Activated naive CD8-positive, alpha-beta T cell treated with anti-CD3 and anti-CD28 coated beads, Interleukin-2, amount 10 ng/mL, durations not matched to agents 7 days and 5 days (primary cell): ENCODE data around the gene RHOG. TPM values are rescaled to one million over a fixed set of nuclear protein-coding genes. Genes with fewer than 3 reads are reported as not detected.
"Not testable (repeated sequence)": the region's sequence is repeated elsewhere in the genome, so short reads cannot be mapped to it uniquely, and the experiment has no call there.

ENCODE experiments used
- ATAC-seq: fragments of 150-1000 bp; cut with Tn5 transposase; one replicate; pipeline ENCODE4 v1.10.0; 2021; ENCODE audit warnings: low read depth, moderate library complexity
- POLR2A ChIA-PET: fragments of 350-600 bp; sonication (Branson Sonifier 250); formaldehyde crosslinking; loops from one replicate; lab custom pipeline; 2021; ENCODE audit warnings: antibody characterized with exemption; lab: Charles Lee
- DNase-seq: peaks from one replicate; pipeline ENCODE4 v3.0.0; 2021
- H3K27ac Mint-ChIP-seq: one replicate; pipeline ENCODE4 v1.8.0; 2022; ENCODE audit warnings: mild to moderate bottlenecking, mixed read lengths
- H3K27me3 Mint-ChIP-seq: one replicate; pipeline ENCODE4 v1.8.0; 2022; ENCODE audit warnings: mild to moderate bottlenecking, moderate library complexity, mixed read lengths
- H3K36me3 Mint-ChIP-seq: one replicate; pipeline ENCODE4 v1.8.0; 2021; ENCODE audit warnings: mild to moderate bottlenecking, mixed read lengths
- H3K4me1 Mint-ChIP-seq: one replicate; pipeline ENCODE4 v1.8.0; 2021; ENCODE audit warnings: mixed read lengths
- H3K4me3 Mint-ChIP-seq: one replicate; pipeline ENCODE4 v1.8.0; 2022; ENCODE audit warnings: mild to moderate bottlenecking, moderate library complexity, mixed read lengths
- H3K9me3 Mint-ChIP-seq: one replicate; pipeline ENCODE4 v1.8.0; 2021; ENCODE audit warnings: mixed read lengths
- total RNA-seq, 2 experiments: library from RNA; stranded (reverse); gene quantifications; one replicate each; pipeline ENCODE4 v1.2.3, GENCODE V29; 2021

The RHOG gene
- total RNA-seq, 2 experiments from 2014 or later, result 154 to 159 TPM

- Mint-ChIP-seq H3K27ac (peak overlapping the region; percentile 94), H3K27me3 (no peaks in the 10 kb centered on the region), H3K9me3 (no peaks in the 10 kb centered on the region), H3K36me3 (peaks cover 20% of the 10 kb centered on the region), H3K4me1 (peaks cover 37% of the 10 kb centered on the region), H3K4me3 (peak overlapping the region; percentile 93)
- POLR2A ChIA-PET, result interaction anchor here (1.2 to 3.3 kb wide), 3 partner anchors 11 to 59 kb away, joined by 3 to 15 read pairs (median 11); partner anchors contain the start of gene STIM1
- DNase-seq (no peak), ATAC-seq (no peak)
These were observed 44.8 kb downstream of the RHOG start for GRCh38 chr11:3796002-3796311.

DNA sequence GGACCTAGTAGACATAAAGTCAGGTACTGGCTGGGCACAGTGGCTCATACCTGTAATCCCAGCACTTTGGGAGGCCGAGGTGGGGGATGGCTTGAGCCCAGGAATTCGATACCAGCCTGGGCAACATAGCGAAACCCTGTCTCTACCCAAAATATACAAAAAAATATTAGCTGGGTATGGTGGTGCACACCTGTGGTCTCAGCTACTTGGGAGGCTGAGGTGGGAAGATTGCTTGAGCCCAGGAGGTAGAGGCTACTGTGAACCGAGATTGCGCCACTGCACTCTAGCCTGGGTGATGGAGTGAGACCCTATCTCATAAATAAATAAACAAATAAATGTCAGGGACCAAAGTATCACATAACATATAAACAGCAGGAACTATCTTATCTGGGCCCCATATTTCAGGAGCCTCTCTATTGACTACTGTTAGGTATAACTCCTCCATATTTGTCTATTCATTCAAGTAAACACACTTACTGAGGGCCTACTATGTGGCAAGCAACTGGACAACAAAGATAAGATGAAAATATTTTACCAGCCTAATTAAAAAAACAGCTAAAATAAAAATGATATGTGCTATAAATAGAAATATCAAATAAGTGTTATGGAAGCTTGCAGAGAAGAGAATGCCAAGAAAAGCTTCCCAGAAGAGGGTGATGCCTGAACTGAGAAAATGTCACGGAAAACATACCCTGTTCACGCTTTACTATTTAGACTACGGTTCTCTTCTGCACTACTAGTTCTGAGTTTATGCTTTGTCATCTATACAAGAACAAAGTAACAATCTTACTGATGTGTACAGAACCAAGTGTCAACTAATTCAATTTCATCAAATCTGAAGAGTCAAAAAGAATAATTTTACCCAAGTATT lies 45.4 kb downstream of the RHOG start:
- ATAC-seq (no peak), DNase-seq (no peak)
- Mint-ChIP-seq H3K9me3 (no peaks in the 10 kb centered on the region), H3K27ac (peak overlapping the region; percentile 94), H3K36me3 (peaks cover 21% of the 10 kb centered on the region), H3K4me3 (peak overlapping the region; percentile 93), H3K4me1 (peaks cover 42% of the 10 kb centered on the region), H3K27me3 (no peaks in the 10 kb centered on the region)
- POLR2A ChIA-PET, result interaction anchor here (1.2 to 3.0 kb wide), 2 partner anchors 10 to 45 kb away, joined by 3 to 15 read pairs; no protein-coding TSS in a partner anchor

- H3K4me3 Mint-ChIP-seq, H3K9me3 Mint-ChIP-seq, DNase-seq, H3K27ac Mint-ChIP-seq, ATAC-seq, H3K27me3 Mint-ChIP-seq: not testable (repeated sequence)
- Mint-ChIP-seq H3K4me1 (peaks cover 45% of the 10 kb centered on the region), H3K36me3 (peaks cover 22% of the 10 kb centered on the region)
- POLR2A ChIA-PET, result interaction anchor here (3.0 kb wide), 1 partner anchor 9 kb away, joined by 15 read pairs; no protein-coding TSS in a partner anchor
These were observed 46.4 kb downstream of the RHOG start for GRCh38 chr11:3794387-3794786.

GRCh38 chr11:3786781-3787428 lies 53.9 kb downstream of the RHOG start:
- no peak for DNase-seq
- Mint-ChIP-seq H3K36me3 (peaks cover 18% of the 10 kb centered on the region), H3K27me3 (no peaks in the 10 kb centered on the region), H3K27ac (peak overlapping the region; percentile 44), H3K9me3 (no peaks in the 10 kb centered on the region), H3K4me1 (peaks cover 52% of the 10 kb centered on the region), H3K4me3 (peak overlapping the region; percentile 20)
- no peak for ATAC-seq
- POLR2A ChIA-PET, result no interaction called here

DNA sequence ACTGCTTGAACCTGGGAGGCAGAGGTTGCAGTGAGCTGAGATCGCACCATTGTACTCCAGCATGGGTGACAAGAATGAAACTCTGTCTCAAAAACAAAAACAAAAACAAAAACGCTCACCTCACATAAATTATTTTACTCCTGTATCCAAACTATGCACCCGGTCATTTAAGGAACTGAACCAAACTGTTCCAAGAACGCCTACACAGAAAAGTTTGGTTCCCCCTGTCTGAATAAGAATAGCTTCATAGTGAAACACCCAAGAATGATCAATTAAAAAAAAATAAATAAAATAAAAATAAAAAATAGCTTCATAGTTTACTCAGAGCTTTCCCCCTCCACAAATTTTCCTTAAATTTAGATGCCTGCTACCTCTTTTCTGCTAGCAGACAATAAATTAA lies 57.1 kb downstream of the RHOG start:
- Mint-ChIP-seq H3K4me1 (peaks cover 47% of the 10 kb centered on the region), H3K9me3 (no peaks in the 10 kb centered on the region), H3K4me3 (no peak overlapping the region), H3K36me3 (peaks cover 31% of the 10 kb centered on the region), H3K27me3 (no peaks in the 10 kb centered on the region), H3K27ac (peak overlapping the region; percentile 28)
- POLR2A ChIA-PET, result interaction anchor here (0.7 to 2.7 kb wide), 2 partner anchors 12 to 25 kb away, joined by 3 to 15 read pairs; partner anchors contain the start of gene PGAP2
- DNase-seq (no peak), ATAC-seq (no peak)

GRCh38 chr11:3782963-3783362 lies 57.8 kb downstream of the RHOG start:
- Mint-ChIP-seq H3K4me3 (no peak overlapping the region), H3K4me1 (peaks cover 49% of the 10 kb centered on the region), H3K36me3 (peaks cover 36% of the 10 kb centered on the region), H3K27me3 (no peaks in the 10 kb centered on the region), H3K27ac (no peak overlapping the region), H3K9me3 (no peaks in the 10 kb centered on the region)
- POLR2A ChIA-PET, result no interaction called here
- ATAC-seq, result no peak
- DNase-seq, result no peak

- Mint-ChIP-seq H3K36me3 (peaks cover 36% of the 10 kb centered on the region), H3K27me3 (no peaks in the 10 kb centered on the region), H3K9me3 (no peaks in the 10 kb centered on the region), H3K4me3 (peak overlapping the region; percentile 19), H3K27ac (peak overlapping the region; percentile 54), H3K4me1 (peaks cover 40% of the 10 kb centered on the region)
- ATAC-seq, result no peak
- DNase-seq, result no peak
- POLR2A ChIA-PET, result interaction anchor here (1.6 kb wide), 1 partner anchor 27 kb away, joined by 15 read pairs; the partner anchor contains the start of gene PGAP2
These were observed 59.3 kb downstream of the RHOG start for GRCh38 chr11:3781423-3781822.

Other genes starting within 250 kb of the RHOG start
- not detected for gene ART5, start 199.0 kb downstream of the RHOG start, total RNA-seq
- not detected for gene ART1, start 195.8 kb downstream of the RHOG start, total RNA-seq
- gene CHRNA10, start 169.6 kb downstream of the RHOG start, total RNA-seq, result 1 to 10 TPM; 2.4 to 3.2 TPM
- gene NUP98, start 43.4 kb downstream of the RHOG start, total RNA-seq, result 10 to 100 TPM; 91.4 to 96.7 TPM
- 10 to 100 TPM; 21.8 to 22.7 TPM for gene PGAP2, start 32.4 kb downstream of the RHOG start, total RNA-seq
- gene STIM1, start 14.7 kb upstream of the RHOG start, total RNA-seq, result 100 to 1,000 TPM in 1 of 2 experiments, 10 to 100 TPM in 1; 98.8 to 101 TPM